PC-9 (cell line): ENCODE data around the gene ABHD8.

Source experiments
- CTCF ChIP-seq: fragments of 200-600 bp; sonication (generic); conservative IDR thresholded peaks from 2 replicates; pipeline ENCODE4 v1.6.1; 2017; ENCODE audit warnings: mixed run types, antibody characterized with exemption, mild to moderate bottlenecking, moderate library complexity
- EZH2 ChIP-seq: fragments of 200-600 bp; sonication (generic); IDR thresholded peaks from 2 replicates; pipeline ENCODE4 v1.8.0; 2017; ENCODE audit warnings: antibody characterized with exemption, low read depth

GRCh38 chr19:17347877-17348276, 44.7 kb upstream of the ABHD8 start:
- no peak for TF ChIP-seq CTCF
- no peak for TF ChIP-seq EZH2
